HG03558 (cell line): Measurements from ENCODE around the gene ITFG1.
"Not testable (repeated sequence)": the region's sequence is repeated elsewhere in the genome, so short reads cannot be mapped to it uniquely, and the experiment has no call there.

Source experiments
- ATAC-seq: cut with Tn5 transposase; IDR thresholded peaks from one replicate; pipeline ENCODE4 v1.9.1; 2021; ENCODE audit warnings: moderate number of reproducible peaks; ENCODE audit not compliant: unreplicated experiment; ENCODE audit errors: extremely low read depth

The ITFG1 gene

GRCh38 chr16:47475786-47476185 is 14.9 kb upstream of the ITFG1 start:
- ATAC-seq: no peak

GRCh38 chr16:47473792-47474191 is 12.9 kb upstream of the ITFG1 start:
- ATAC-seq: no peak

GRCh38 chr16:47473004-47473403 is 12.1 kb upstream of the ITFG1 start:
- not testable (repeated sequence) for ATAC-seq

GRCh38 chr16:47470810-47471209 is 9.9 kb upstream of the ITFG1 start:
- no peak for ATAC-seq

GRCh38 chr16:47470211-47470610 is 9.3 kb upstream of the ITFG1 start:
- ATAC-seq: no peak

- no peak for ATAC-seq
Observed at GRCh38 chr16:47469227-47469626, 8.4 kb upstream of the ITFG1 start.

GRCh38 chr16:47468070-47468689 is 7.3 kb upstream of the ITFG1 start:
- ATAC-seq: not testable (repeated sequence)

GRCh38 chr16:47467501-47467900 is 6.6 kb upstream of the ITFG1 start:
- ATAC-seq: no peak

GRCh38 chr16:47465919-47466630 is 5.2 kb upstream of the ITFG1 start:
- no peak for ATAC-seq

GRCh38 chr16:47463771-47464624 is 3.1 kb upstream of the ITFG1 start:
- no peak for ATAC-seq

- ATAC-seq: no peak
Observed at GRCh38 chr16:47461598-47462266, 869 bp upstream of the ITFG1 start.

- no peak for ATAC-seq
Observed at GRCh38 chr16:47460359-47460710, 528 bp downstream of the ITFG1 start.

GRCh38 chr16:47459603-47460002 is 1.3 kb downstream of the ITFG1 start:
- no peak for ATAC-seq

GRCh38 chr16:47458331-47458730 is 2.5 kb downstream of the ITFG1 start:
- no peak for ATAC-seq

- ATAC-seq: no peak
Observed at GRCh38 chr16:47449788-47450187, 11.1 kb downstream of the ITFG1 start.

GRCh38 chr16:47448830-47449575 is 11.9 kb downstream of the ITFG1 start:
- ATAC-seq: no peak

- no peak for ATAC-seq
Observed at GRCh38 chr16:47446431-47446830, 14.4 kb downstream of the ITFG1 start.

GRCh38 chr16:47442884-47443283 is 18.0 kb downstream of the ITFG1 start:
- ATAC-seq: not testable (repeated sequence)

- ATAC-seq: not testable (repeated sequence)
Observed at GRCh38 chr16:47440066-47440465, 20.8 kb downstream of the ITFG1 start.

GRCh38 chr16:47434274-47434673 is 26.6 kb downstream of the ITFG1 start:
- ATAC-seq: not testable (repeated sequence)
